Liver (tissue), 3 donors: Measurements from ENCODE around the gene ZNF316.

Source experiments
- GABPA ChIP-seq, 2 donors: IDR thresholded peaks in 1 of 2; conservative IDR thresholded peaks in 1 of 2; 2 replicates each; pipeline ENCODE4 v1.6.1; 2016; ENCODE audit warnings: antibody characterized with exemption in 2 of 2, mild to moderate bottlenecking in 1 of 2, moderate library complexity in 1 of 2
- TF ChIP-seq, protein P1 (sequence below): fragments of 150-350 bp; IDR thresholded peaks from 2 replicates; pipeline ENCODE4 v1.5.1; 2017; ENCODE audit warnings: improper control_type of control experiment, low read depth, low read length; ENCODE audit not compliant: missing input control
- TF ChIP-seq, protein P2 (sequence below): IDR thresholded peaks from 2 replicates; pipeline ENCODE4 v1.6.1; 2016; ENCODE audit warnings: antibody characterized with exemption, mild to moderate bottlenecking
- donor health status: healthy.
- donor health status: healthy.

DNA sequence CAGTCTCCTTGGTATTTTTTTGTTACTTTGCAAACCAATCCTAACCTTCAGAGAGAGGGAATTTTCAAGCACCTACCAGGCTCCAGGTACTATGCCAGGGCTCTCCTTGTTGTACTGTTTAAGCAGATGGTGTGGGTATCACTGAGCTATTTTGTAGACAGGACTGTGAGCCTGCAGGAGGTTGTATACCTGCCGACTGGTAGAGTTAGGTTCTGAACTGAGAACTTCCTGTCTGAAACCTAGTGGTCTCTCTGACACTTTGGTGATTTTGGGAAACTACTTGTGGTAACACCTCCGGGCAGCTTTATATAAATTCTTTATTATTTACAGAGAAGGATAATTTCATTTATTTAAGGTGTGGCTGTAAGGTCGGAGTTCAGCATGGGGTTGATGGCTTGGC is 17.2 kb upstream of the ZNF316 start:
- TF ChIP-seq GABPA (IDR thresholded peaks at IDR 0.05 in 1 of 2, conservative IDR thresholded peaks at IDR 0.05 in 1 of 2): no peak
- TF ChIP-seq, protein P1, sequence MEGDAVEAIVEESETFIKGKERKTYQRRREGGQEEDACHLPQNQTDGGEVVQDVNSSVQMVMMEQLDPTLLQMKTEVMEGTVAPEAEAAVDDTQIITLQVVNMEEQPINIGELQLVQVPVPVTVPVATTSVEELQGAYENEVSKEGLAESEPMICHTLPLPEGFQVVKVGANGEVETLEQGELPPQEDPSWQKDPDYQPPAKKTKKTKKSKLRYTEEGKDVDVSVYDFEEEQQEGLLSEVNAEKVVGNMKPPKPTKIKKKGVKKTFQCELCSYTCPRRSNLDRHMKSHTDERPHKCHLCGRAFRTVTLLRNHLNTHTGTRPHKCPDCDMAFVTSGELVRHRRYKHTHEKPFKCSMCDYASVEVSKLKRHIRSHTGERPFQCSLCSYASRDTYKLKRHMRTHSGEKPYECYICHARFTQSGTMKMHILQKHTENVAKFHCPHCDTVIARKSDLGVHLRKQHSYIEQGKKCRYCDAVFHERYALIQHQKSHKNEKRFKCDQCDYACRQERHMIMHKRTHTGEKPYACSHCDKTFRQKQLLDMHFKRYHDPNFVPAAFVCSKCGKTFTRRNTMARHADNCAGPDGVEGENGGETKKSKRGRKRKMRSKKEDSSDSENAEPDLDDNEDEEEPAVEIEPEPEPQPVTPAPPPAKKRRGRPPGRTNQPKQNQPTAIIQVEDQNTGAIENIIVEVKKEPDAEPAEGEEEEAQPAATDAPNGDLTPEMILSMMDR: no peak
- TF ChIP-seq, protein P2, sequence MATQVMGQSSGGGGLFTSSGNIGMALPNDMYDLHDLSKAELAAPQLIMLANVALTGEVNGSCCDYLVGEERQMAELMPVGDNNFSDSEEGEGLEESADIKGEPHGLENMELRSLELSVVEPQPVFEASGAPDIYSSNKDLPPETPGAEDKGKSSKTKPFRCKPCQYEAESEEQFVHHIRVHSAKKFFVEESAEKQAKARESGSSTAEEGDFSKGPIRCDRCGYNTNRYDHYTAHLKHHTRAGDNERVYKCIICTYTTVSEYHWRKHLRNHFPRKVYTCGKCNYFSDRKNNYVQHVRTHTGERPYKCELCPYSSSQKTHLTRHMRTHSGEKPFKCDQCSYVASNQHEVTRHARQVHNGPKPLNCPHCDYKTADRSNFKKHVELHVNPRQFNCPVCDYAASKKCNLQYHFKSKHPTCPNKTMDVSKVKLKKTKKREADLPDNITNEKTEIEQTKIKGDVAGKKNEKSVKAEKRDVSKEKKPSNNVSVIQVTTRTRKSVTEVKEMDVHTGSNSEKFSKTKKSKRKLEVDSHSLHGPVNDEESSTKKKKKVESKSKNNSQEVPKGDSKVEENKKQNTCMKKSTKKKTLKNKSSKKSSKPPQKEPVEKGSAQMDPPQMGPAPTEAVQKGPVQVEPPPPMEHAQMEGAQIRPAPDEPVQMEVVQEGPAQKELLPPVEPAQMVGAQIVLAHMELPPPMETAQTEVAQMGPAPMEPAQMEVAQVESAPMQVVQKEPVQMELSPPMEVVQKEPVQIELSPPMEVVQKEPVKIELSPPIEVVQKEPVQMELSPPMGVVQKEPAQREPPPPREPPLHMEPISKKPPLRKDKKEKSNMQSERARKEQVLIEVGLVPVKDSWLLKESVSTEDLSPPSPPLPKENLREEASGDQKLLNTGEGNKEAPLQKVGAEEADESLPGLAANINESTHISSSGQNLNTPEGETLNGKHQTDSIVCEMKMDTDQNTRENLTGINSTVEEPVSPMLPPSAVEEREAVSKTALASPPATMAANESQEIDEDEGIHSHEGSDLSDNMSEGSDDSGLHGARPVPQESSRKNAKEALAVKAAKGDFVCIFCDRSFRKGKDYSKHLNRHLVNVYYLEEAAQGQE: no peak
